HepG2 (cell line): ENCODE results near the gene TRMT112. TPM values are rescaled to one million over a fixed set of nuclear protein-coding genes. Genes with fewer than 3 reads are reported as not detected.
A peak's percentile ranks its signal among the peaks of the same experiment; 100 is the strongest.

Experiments used
- ARHGAP35 ChIP-seq: sonication (generic); formaldehyde crosslinking; IDR thresholded peaks from 2 replicates; pipeline ENCODE4 v1.9.0; 2022; ENCODE audit warnings: mild to moderate bottlenecking, inconsistent platforms, moderate library complexity, missing genetic modification reagents, borderline replicate concordance
- FOXK1 ChIP-seq: sonication (generic); formaldehyde crosslinking; IDR thresholded peaks from 2 replicates; pipeline ENCODE4 v1.4.0; 2020; ENCODE audit warnings: low read depth, missing genetic modification reagents, borderline replicate concordance
- ISX ChIP-seq: sonication (generic); formaldehyde crosslinking; conservative IDR thresholded peaks from 2 replicates; pipeline ENCODE4 v1.5.0; 2020; ENCODE audit warnings: missing genetic modification reagents
- MAFK ChIP-seq, 2 experiments: IDR thresholded peaks in 1 of 2; conservative IDR thresholded peaks in 1 of 2; 2 replicates each; pipeline ENCODE4 v1.6.1; 2011; ENCODE audit warnings: improper control_type of control experiment in 2 of 2, low read length in 2 of 2
- MAZ ChIP-seq, 2 experiments: sonication (generic) in 1 of 2; formaldehyde crosslinking in 1 of 2; IDR thresholded peaks; 2 replicates each; pipeline versions ENCODE4 v1.5.0 to v1.6.1; 2012 to 2020; ENCODE audit warnings: low read depth in 2 of 2, mild to moderate bottlenecking in 2 of 2, borderline replicate concordance in 1 of 2, improper control_type of control experiment in 1 of 2, low read length in 1 of 2, missing genetic modification reagents in 1 of 2, moderate library complexity in 1 of 2
- MBNL3 ChIP-seq: fragments of 250-450 bp; sonication (Bioruptor Pico); conservative IDR thresholded peaks from 2 replicates; pipeline ENCODE4 v1.8.0; 2022; ENCODE audit warnings: mild to moderate bottlenecking, inconsistent platforms
- MZF1 ChIP-seq: sonication (generic); formaldehyde crosslinking; IDR thresholded peaks from 2 replicates; pipeline ENCODE4 v1.8.1; 2023; ENCODE audit warnings: mild to moderate bottlenecking, missing genetic modification reagents, borderline replicate concordance
- NR2C2 ChIP-seq: sonication (generic); formaldehyde crosslinking; IDR thresholded peaks from 2 replicates; pipeline ENCODE4 v1.4.0; 2020; ENCODE audit warnings: missing genetic modification reagents, mild to moderate bottlenecking, moderate library complexity, borderline replicate concordance
- PAXIP1 ChIP-seq: sonication (generic); formaldehyde crosslinking; conservative IDR thresholded peaks from 2 replicates; pipeline ENCODE4 v1.4.0; 2020; ENCODE audit warnings: mild to moderate bottlenecking, missing genetic modification reagents, moderate library complexity
- SMC3 ChIP-seq: IDR thresholded peaks from 2 replicates; pipeline ENCODE4 v1.6.1; 2011; ENCODE audit warnings: low read length, improper control_type of control experiment
- SRF ChIP-seq: IDR thresholded peaks from 2 replicates; pipeline ENCODE4 v1.6.1; 2011; ENCODE audit warnings: mild to moderate bottlenecking, low read depth, low read length, moderate library complexity
- THAP8 ChIP-seq: sonication (generic); formaldehyde crosslinking; IDR thresholded peaks from 2 replicates; pipeline ENCODE4 v1.5.1; 2020; ENCODE audit warnings: missing genetic modification reagents, mild to moderate bottlenecking, borderline replicate concordance
- ZBTB2 ChIP-seq: sonication (generic); formaldehyde crosslinking; IDR thresholded peaks from 2 replicates; pipeline ENCODE4 v1.8.0; 2022; ENCODE audit warnings: low read depth, missing genetic modification reagents
- ZBTB4 ChIP-seq: sonication (generic); formaldehyde crosslinking; IDR thresholded peaks from 2 replicates; pipeline ENCODE4 v1.4.0; 2020; ENCODE audit warnings: missing genetic modification reagents, mild to moderate bottlenecking, borderline replicate concordance
- ZNF296 ChIP-seq: sonication (generic); formaldehyde crosslinking; conservative IDR thresholded peaks from 2 replicates; pipeline ENCODE4 v1.5.0; 2020; ENCODE audit warnings: mild to moderate bottlenecking, missing genetic modification reagents
- ZNF577 ChIP-seq: sonication (generic); formaldehyde crosslinking; IDR thresholded peaks from 2 replicates; pipeline ENCODE4 v1.4.0; 2020; ENCODE audit warnings: mild to moderate bottlenecking, low read depth, missing genetic modification reagents, borderline replicate concordance
- ZNF607 ChIP-seq: sonication (generic); formaldehyde crosslinking; IDR thresholded peaks from 2 replicates; pipeline ENCODE4 v1.5.1; 2020; ENCODE audit warnings: missing genetic modification reagents, mild to moderate bottlenecking, borderline replicate concordance
- ZNF883 ChIP-seq: sonication (generic); formaldehyde crosslinking; IDR thresholded peaks from 2 replicates; pipeline ENCODE4 v1.5.1; 2020; ENCODE audit warnings: mild to moderate bottlenecking, missing genetic modification reagents; ENCODE audit errors: not compliant biosample characterization
- polyA plus RNA-seq, 8 experiments: library from polyadenylated mRNA; depleted of rRNA in 3 of 8; stranded (reverse) in 7 of 8; unstranded in 1 of 8; fragments of >200 nt; fragmentation: Illumina TruSeq in 4 of 8; extraction: Trizol in 4 of 8; gene quantifications; 2 replicates each; pipeline versions ENCODE4 v1.2.1 to v1.2.3, GENCODE V29; 2011 to 2016; ENCODE audit warnings: low read depth in 4 of 8, missing spikeins in 1 of 8, mixed read lengths in 1 of 8; ENCODE audit not compliant: insufficient read depth in 1 of 8
- total RNA-seq, 5 experiments: library from RNA; depleted of rRNA; stranded (reverse); fragments of >200 nt; fragmentation: Illumina TruSeq; extraction: Trizol; gene quantifications; 2 replicates each; pipeline ENCODE4 v1.2.3, GENCODE V29; 2016; ENCODE audit warnings: low read depth in 1 of 5

The TRMT112 gene
- total and polyA plus RNA-seq, 2 of the 13 experiments (the other 11 are each of a cell fraction or from before 2014, with no cell fraction given), result 186 to 409 TPM

- TF ChIP-seq PAXIP1 (CRISPR knock-in tag), result peak; percentile 30; the same call in 1 of the 2 replicates
- TF ChIP-seq SRF, result no peak
- no peak for TF ChIP-seq MBNL3 (CRISPR knock-in tag)
- TF ChIP-seq ZNF577 (CRISPR knock-in tag), result no peak
- TF ChIP-seq THAP8, result no peak
- no peak; the same call in 1 of the 2 replicates for TF ChIP-seq ZNF607 (CRISPR knock-in tag)
- no peak for TF ChIP-seq ZBTB4
- no peak for TF ChIP-seq FOXK1 (CRISPR knock-in tag)
- no peak for TF ChIP-seq MAFK (conservative IDR thresholded peaks at IDR 0.05 in 1 of 2, IDR thresholded peaks at IDR 0.05 in 1 of 2; ENCODE audit: low read length in 2 of 2)
- 0 out of 2 replicates have a peak, but pooled peaks have one; percentile 14 for TF ChIP-seq ZBTB2 (CRISPR knock-in tag)
- 0 out of 2 replicates have a peak, but pooled peaks have one; percentile 68 for TF ChIP-seq ISX (CRISPR knock-in tag)
- TF ChIP-seq MZF1, result no peak
- peak; percentile 35; the same call in 1 of the 2 replicates for TF ChIP-seq ARHGAP35 (CRISPR knock-in tag)
- no peak for TF ChIP-seq ZNF296
- TF ChIP-seq MAZ (IDR thresholded peaks at IDR 0.05; ENCODE audit: borderline replicate concordance, low read depth, low read length), result no peak
- peak; percentile 64 for TF ChIP-seq MAZ (CRISPR knock-in tag; IDR thresholded peaks at IDR 0.05; ENCODE audit: low read depth)
- TF ChIP-seq ZNF883 (CRISPR knock-in tag), result peak; percentile 59
- no peak; the same call in 1 of the 2 replicates for TF ChIP-seq SMC3
- TF ChIP-seq NR2C2 (CRISPR knock-in tag), result peak; percentile 16; the same call in 1 of the 2 replicates
Observed at GRCh38 chr11:64317961-64318765, 804 bp upstream of the TRMT112 start, which contains the start of gene PRDX5 (continued).
